GM21423 (cell line): Measurements from ENCODE around the gene SLC2A13.
"Not testable (repeated sequence)": the region's sequence is repeated elsewhere in the genome, so short reads cannot be mapped to it uniquely, and the experiment has no call there.

Experiments
- ATAC-seq: cut with Tn5 transposase; IDR thresholded peaks from one replicate; pipeline ENCODE4 v1.9.1; 2021; ENCODE audit warnings: mild to moderate bottlenecking, moderate library complexity; ENCODE audit not compliant: unreplicated experiment

The SLC2A13 gene

GRCh38 chr12:40044396-40044795 is 61.5 kb downstream of the SLC2A13 start:
- ATAC-seq: no peak

- no peak for ATAC-seq
Measured at GRCh38 chr12:40039598-40039997, 66.3 kb downstream of the SLC2A13 start.

GRCh38 chr12:40038619-40039018 is 67.3 kb downstream of the SLC2A13 start:
- no peak for ATAC-seq

GRCh38 chr12:40034712-40035111 is 71.2 kb downstream of the SLC2A13 start:
- no peak for ATAC-seq

- no peak for ATAC-seq
Measured at GRCh38 chr12:40034156-40034555, 71.7 kb downstream of the SLC2A13 start.

- ATAC-seq: no peak
Measured at GRCh38 chr12:40033242-40033630, 72.6 kb downstream of the SLC2A13 start.

- ATAC-seq: no peak
Measured at GRCh38 chr12:40032433-40033241, 73.2 kb downstream of the SLC2A13 start.

GRCh38 chr12:40031965-40032364 is 73.9 kb downstream of the SLC2A13 start:
- ATAC-seq: no peak

GRCh38 chr12:40030970-40031369 is 74.9 kb downstream of the SLC2A13 start:
- ATAC-seq: not testable (repeated sequence)

GRCh38 chr12:40028296-40028695 is 77.6 kb downstream of the SLC2A13 start:
- no peak for ATAC-seq

- no peak for ATAC-seq
Measured at GRCh38 chr12:40022850-40023249, 83.0 kb downstream of the SLC2A13 start.

- no peak for ATAC-seq
Measured at GRCh38 chr12:40020261-40020691, 85.6 kb downstream of the SLC2A13 start.

- no peak for ATAC-seq
Measured at GRCh38 chr12:40017488-40017887, 88.4 kb downstream of the SLC2A13 start.

GRCh38 chr12:40016980-40017379 is 88.9 kb downstream of the SLC2A13 start:
- ATAC-seq: no peak

- no peak for ATAC-seq
Measured at GRCh38 chr12:40015881-40016280, 90.0 kb downstream of the SLC2A13 start.

GRCh38 chr12:40015345-40015744 is 90.5 kb downstream of the SLC2A13 start:
- no peak for ATAC-seq

GRCh38 chr12:40013847-40014246 is 92.0 kb downstream of the SLC2A13 start:
- no peak for ATAC-seq

GRCh38 chr12:40013292-40013691 is 92.6 kb downstream of the SLC2A13 start:
- no peak for ATAC-seq

- no peak for ATAC-seq
Measured at GRCh38 chr12:40012711-40013110, 93.2 kb downstream of the SLC2A13 start.

- ATAC-seq: peak; percentile 25
Measured at GRCh38 chr12:40011775-40012129, 94.1 kb downstream of the SLC2A13 start.

GRCh38 chr12:40010899-40011774 is 94.7 kb downstream of the SLC2A13 start:
- ATAC-seq: peak; percentile 89
